Measurements from ENCODE around the gene R3HDM1.
"Not testable (repeated sequence)": the region's sequence is repeated elsewhere in the genome, so short reads cannot be mapped to it uniquely, and the experiment has no call there.

Gene R3HDM1

DNA sequence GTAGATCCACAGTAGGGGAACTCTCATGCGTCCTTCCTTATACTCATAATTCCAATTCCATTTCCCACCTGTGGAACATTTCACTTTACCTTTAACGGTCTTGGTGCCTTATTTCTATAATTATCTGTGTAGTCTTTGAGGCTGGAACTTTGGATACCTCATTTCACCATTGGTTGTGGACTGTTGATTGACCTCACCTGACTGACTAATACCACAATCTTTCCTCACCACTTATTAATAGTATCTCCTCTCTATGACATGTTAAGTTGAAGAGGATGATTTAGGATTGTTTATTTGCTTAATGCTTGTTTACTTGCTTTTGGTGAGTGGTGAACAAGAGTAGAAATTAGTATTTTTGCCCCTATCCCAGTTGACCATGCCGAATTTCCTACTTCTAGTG lies 50.0 kb downstream of the R3HDM1 start:
- DNase-seq, result no peak

- DNase-seq, result no peak
Measured at GRCh38 chr2:135582383-135582782, 51.1 kb downstream of the R3HDM1 start.

DNA sequence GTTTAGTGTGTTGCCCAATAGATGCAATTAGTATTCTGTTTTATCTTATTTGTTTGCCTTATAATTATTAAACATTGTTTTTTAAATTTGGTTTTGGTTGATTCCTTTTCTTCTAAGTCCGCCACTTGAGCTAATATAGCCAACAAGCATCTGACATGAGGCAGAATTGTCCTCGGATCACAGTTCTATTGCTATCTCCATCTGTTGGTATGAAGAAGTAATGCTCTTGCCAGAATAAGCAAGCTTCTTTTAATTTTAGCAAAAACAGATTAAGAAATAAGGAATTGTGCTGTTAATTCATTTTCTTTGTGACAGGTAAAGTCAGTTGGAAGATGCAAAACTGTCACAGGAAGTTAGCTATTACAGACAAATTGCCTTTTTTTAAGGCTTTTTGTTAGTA lies 54.3 kb downstream of the R3HDM1 start:
- no peak for DNase-seq

- DNase-seq, result no peak
Measured at GRCh38 chr2:135586148-135586547, 54.9 kb downstream of the R3HDM1 start.

- no peak for DNase-seq
Measured at GRCh38 chr2:135587958-135588357, 56.7 kb downstream of the R3HDM1 start.

GRCh38 chr2:135590619-135591260 lies 59.5 kb downstream of the R3HDM1 start:
- no peak for DNase-seq

DNA sequence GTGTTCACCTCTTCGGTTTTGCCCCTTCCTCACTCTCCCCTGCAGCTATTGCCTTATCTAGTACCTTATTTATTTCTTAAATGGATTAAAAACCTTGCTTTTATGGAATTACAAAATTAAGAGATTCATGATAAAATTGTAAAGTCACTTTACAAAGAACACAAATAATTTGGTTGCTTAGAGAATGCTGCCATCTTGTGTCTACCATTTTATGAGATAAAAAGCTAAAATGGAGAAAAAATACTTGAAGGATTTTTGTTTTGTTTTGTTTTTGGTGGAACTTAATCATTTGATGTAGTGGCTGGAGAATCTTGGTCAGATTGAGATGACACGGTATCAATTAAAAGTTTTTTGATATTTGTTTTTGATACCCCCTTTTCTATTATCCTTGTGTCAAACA lies 69.6 kb downstream of the R3HDM1 start:
- DNase-seq, result no peak

DNA sequence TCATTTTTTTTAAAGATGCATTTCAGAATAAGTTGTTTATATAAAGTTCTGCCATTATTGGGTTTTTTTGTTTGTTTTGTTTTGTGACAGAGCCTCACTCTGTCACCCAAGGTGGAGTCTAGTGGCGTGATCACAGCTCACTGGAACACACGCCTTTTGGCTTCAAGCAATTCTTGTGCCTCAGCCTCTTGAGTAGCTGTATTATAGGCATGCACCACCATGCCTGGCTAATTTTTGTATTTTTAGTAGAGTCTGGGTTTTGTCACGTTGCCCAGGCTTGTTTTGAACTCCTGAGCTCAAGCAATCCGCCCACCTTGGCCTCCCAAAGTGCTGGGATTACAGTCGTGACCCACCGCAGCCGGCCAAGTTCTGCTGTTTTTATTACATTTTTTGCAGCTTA lies 72.3 kb downstream of the R3HDM1 start:
- DNase-seq, result no peak

- DNase-seq, result no peak
Measured at GRCh38 chr2:135607561-135607960, 76.3 kb downstream of the R3HDM1 start.

DNA sequence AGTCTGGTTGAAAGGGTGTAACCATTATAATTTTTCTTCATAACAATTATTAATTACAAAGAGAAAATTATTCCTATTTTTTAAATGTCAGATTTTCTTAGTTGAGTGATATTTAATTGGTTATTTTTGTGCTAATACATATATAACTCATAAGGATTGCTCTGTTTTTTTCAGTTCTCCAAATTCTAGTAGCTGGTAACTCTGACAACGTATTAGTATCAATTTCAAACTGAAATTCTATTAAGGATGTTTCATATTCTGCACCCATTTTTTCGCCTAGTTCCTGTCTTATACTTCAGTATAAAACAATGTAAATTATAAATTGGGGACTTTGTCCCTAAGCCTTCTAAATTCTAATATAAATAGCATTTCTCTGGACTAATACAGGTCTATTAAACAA lies 81.0 kb downstream of the R3HDM1 start:
- DNase-seq, result no peak

DNA sequence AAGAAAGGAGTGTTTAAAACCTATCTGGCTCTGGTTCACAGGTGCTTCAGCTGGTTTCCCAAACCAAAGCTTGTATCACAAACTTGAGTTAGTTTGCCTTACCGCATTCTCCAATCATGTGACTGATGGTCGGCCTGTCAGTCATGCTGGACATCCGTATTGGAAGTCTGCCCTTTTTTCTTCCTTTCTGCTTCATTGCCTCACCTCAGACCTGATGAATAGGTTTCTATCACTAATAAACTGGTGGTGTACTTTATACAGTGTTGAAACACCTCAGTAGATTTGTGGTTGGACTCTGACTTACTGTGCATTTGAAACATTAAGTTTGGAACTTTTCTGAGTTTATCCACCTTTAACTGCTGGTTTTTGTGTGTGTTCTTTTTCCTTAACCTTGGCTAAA lies 84.1 kb downstream of the R3HDM1 start:
- DNase-seq, result no peak

DNA sequence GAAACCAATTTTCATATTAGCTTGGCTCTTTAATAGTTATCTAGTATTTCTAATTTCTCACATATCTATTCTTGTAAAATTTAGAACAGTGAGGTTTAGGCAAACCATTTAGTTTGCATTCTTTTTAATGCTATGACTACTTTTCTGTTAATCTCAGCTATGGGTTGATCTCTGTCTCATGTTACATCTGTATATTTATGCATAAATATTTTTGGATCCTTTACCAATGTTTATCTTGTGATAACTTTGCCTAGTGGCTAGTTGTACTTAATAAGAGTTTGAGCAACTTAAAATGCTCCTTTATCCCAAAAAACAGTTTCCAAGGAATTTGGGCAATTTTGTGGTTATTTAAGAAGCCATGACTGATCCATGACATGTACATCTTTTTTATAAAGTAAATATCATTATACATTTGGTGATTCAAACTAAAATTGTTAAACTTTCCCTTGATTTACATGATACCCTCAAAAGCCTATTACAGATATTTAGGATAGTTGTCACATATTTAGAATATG lies 86.3 kb downstream of the R3HDM1 start:
- no peak for DNase-seq

- DNase-seq, result peak; percentile 59
Measured at GRCh38 chr2:135620198-135620597, 88.9 kb downstream of the R3HDM1 start.

- no peak for DNase-seq
Measured at GRCh38 chr2:135629520-135629919, 98.2 kb downstream of the R3HDM1 start.

DNA sequence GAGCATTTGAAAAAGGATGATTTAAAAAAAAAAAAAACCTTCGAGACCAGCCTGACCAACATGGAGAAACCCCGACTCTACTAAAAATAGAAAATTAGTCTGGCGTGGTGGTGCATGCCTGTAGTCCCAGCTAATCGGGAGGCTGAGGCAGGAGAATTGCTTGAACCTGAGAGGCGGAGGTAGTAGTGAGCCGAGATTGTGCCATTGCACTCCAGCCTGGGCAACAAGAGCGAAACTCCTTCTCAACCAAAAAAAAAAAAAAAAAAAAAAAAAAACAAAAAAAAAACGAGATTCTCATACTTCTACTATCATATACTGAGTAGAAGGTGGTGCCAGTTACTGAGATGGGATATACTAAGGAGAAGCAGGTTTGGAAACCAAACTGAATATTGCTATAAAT lies 98.8 kb downstream of the R3HDM1 start:
- DNase-seq, result not testable (repeated sequence)

DNA sequence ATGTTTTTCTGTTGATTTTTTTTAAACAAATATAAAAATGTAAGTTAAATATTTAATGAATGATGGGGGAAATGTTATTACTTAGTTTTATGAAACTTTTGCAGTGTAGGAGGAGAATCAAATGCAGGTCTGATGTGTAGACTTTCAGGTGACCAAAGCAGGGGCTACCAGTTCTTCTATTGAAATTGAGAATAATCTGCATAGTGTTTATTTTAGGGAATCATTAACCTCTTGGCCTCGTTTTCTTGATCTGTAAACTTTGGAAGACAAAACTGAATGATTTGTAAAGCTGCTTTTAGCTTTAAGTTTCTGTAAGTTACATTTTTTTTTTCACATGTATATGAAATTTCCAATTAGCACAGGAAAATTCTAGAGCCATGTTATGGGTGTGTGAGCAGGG lies 99.2 kb downstream of the R3HDM1 start:
- no peak for DNase-seq

DNA sequence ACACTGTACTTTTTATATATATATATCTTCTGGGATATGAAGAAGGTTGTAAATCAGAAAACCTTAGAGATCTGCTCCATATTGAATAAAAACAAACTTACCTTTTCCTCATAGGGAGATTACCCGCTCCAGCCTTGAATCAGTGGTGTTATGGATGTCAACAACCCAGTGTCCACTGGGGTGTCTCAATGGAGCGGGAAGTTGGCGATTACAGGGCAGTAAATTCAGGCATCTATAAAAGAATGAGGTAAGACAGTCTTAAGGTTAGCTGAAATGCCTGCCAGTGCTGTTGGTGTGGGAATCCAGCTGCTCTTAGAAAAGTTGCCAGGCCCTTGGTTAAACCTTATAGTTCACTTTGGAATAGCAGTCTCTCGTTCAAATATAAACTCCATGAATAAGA lies 102.3 kb downstream of the R3HDM1 start:
- DNase-seq, result no peak

GRCh38 chr2:135635212-135635835 lies 104.0 kb downstream of the R3HDM1 start:
- DNase-seq, result no peak

DNA sequence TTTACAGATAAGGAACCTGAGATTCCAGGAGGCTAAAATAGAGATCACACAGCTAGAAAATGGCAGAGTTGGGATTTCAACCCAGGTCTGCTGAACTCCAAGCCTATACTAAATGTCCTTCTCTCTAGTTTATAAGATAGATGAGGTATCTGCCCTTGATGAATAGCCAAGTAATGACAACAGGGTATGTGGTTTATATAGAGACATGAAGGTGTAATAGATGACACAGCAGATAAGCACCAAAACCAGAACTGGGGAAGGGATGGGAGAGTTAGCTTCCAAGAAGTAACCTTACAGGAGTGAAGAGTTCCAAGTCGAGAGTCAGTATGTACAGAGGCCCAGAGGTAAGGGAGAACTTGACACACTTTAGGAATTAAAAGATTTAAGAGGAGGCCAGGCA lies 105.7 kb downstream of the R3HDM1 start:
- no peak for DNase-seq

DNA sequence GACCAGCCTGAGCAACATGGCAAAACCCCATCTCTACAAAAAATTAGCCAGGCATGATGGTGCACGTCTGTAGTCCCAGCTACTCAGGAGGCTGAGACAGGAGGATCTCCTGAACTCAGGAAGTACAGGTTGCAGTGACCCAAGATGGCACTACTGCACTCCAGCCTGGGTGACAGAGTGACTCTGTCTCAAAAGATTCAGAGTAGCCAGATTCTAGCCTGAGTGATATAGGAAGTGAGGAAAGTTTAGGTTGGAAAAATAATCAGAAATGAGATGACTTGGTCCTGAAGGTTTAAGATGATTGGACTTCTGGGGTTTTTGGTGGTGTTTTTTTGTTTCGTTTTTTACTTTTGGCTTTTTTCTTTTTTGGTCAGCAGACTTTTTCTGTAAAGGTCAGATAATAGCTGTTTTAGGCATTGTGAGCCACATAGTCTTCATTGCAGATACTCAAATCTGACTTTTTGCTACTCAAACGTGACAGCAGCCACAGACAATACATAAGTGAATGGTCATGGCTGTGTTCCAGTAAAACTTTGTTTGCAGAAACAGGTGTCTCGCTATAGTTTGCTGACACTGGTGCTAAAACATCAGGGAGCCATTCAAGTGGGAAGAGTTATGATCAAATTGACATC lies 106.3 kb downstream of the R3HDM1 start:
- peak; percentile 34 for DNase-seq

DNA sequence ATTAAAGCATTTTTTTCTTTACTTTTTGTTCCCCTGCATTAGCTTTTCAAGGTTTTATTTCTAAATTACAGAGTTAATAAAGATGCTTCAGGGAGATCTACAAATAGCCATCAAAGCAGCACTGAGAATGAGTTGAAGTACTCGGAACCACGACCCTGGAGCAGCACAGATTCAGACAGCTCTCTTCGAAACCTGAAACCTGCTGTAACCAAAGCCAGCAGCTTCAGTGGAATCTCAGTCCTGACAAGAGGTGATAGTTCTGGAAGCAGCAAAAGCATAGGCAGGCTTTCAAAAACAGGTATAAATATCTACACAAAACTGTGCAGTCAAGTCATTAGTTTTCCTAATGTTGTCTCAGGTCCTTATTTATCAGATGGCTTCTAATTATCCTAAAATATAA lies 107.5 kb downstream of the R3HDM1 start:
- no peak for DNase-seq

GRCh38 chr2:135641156-135642068 lies 110.1 kb downstream of the R3HDM1 start:
- DNase-seq, result no peak
